GM12864 (cell line): ENCODE results near the gene GZMM.

ENCODE experiments used
- DNase-seq: peaks from one replicate; pipeline ENCODE4 v3.0.0-alpha.2; 2011; ENCODE audit warnings: low read depth
- H3K4me3 ChIP-seq: 2 replicates; pipeline ENCODE4 v1.5.1; 2011; ENCODE audit warnings: mild to moderate bottlenecking, low read depth, low read length, control low read depth
- CTCF ChIP-seq: IDR thresholded peaks from 2 replicates; pipeline ENCODE4 v1.5.1; 2011; ENCODE audit warnings: low read depth, mild to moderate bottlenecking, moderate library complexity, low read length, control low read depth, inconsistent platforms; ENCODE audit errors: missing control alignments

GZMM gene

GRCh38 chr19:579842-580155, 35.9 kb downstream of the GZMM start:
- no peak for TF ChIP-seq CTCF
- no peak overlapping the region for H3K4me3 ChIP-seq
- no peak for DNase-seq

GRCh38 chr19:580274-580835, 36.5 kb downstream of the GZMM start:
- TF ChIP-seq CTCF: no peak
- DNase-seq: no peak
- no peak overlapping the region for H3K4me3 ChIP-seq

GRCh38 chr19:581399-582111, 37.7 kb downstream of the GZMM start:
- DNase-seq: no peak
- no peak for TF ChIP-seq CTCF
- no peak overlapping the region for H3K4me3 ChIP-seq

DNA sequence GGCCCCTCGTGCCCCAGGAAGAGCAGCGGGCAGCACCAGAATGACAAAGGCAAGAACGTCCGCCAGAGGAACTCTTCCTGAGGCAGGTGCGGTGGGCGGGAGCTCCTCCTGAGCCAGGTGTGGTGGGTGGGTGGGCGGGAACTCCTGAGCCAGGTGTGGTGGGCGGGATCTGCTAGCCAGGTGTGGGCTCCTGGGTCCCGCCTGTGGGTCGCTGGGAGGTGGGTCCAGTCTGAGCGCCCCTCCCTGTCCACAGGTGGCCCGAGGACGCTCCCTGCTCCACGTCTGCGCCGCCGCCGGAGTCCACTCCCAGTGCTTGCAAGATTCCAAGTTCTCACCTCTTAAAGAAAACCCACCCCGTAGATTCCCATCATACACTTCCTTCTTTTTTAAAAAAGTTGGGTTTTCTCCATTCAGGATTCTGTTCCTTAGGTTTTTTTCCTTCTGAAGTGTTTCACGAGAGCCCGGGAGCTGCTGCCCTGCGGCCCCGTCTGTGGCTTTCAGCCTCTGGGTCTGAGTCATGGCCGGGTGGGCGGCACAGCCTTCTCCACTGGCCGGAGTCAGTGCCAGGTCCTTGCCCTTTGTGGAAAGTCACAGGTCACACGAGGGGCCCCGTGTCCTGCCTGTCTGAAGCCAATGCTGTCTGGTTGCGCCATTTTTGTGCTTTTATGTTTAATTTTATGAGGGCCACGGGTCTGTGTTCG, 38.8 kb downstream of the GZMM start:
- no peak for TF ChIP-seq CTCF
- DNase-seq: no peak

GRCh38 chr19:583198-583967, 39.5 kb downstream of the GZMM start:
- no peak for TF ChIP-seq CTCF
- no peak overlapping the region for H3K4me3 ChIP-seq
- no peak for DNase-seq

More for the DNA sequence above, 38.8 kb downstream of the GZMM start:
- H3K4me3 ChIP-seq: no peak overlapping the region

GRCh38 chr19:583968-584239, 40.1 kb downstream of the GZMM start:
- no peak for DNase-seq
- no peak for TF ChIP-seq CTCF
- no peak overlapping the region for H3K4me3 ChIP-seq
